Occipital lobe (tissue), 2 donors: Measurements from ENCODE around the gene ZBTB33. TPM values are rescaled to one million over a fixed set of nuclear protein-coding genes. Genes with fewer than 3 reads are reported as not detected.

Experiments
- DNase-seq: peaks from one replicate; lab custom pipeline; 2025; lab: John Stamatoyannopoulos, UW
- total RNA-seq: library from RNA; depleted of rRNA; stranded (reverse); fragments of >200 nt; gene quantifications from one replicate; pipeline ENCODE4 v1.2.3, GENCODE V29; 2014

Gene ZBTB33, protein sequence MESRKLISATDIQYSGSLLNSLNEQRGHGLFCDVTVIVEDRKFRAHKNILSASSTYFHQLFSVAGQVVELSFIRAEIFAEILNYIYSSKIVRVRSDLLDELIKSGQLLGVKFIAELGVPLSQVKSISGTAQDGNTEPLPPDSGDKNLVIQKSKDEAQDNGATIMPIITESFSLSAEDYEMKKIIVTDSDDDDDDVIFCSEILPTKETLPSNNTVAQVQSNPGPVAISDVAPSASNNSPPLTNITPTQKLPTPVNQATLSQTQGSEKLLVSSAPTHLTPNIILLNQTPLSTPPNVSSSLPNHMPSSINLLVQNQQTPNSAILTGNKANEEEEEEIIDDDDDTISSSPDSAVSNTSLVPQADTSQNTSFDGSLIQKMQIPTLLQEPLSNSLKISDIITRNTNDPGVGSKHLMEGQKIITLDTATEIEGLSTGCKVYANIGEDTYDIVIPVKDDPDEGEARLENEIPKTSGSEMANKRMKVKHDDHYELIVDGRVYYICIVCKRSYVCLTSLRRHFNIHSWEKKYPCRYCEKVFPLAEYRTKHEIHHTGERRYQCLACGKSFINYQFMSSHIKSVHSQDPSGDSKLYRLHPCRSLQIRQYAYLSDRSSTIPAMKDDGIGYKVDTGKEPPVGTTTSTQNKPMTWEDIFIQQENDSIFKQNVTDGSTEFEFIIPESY
- total RNA-seq, result 50.5 TPM

DNA sequence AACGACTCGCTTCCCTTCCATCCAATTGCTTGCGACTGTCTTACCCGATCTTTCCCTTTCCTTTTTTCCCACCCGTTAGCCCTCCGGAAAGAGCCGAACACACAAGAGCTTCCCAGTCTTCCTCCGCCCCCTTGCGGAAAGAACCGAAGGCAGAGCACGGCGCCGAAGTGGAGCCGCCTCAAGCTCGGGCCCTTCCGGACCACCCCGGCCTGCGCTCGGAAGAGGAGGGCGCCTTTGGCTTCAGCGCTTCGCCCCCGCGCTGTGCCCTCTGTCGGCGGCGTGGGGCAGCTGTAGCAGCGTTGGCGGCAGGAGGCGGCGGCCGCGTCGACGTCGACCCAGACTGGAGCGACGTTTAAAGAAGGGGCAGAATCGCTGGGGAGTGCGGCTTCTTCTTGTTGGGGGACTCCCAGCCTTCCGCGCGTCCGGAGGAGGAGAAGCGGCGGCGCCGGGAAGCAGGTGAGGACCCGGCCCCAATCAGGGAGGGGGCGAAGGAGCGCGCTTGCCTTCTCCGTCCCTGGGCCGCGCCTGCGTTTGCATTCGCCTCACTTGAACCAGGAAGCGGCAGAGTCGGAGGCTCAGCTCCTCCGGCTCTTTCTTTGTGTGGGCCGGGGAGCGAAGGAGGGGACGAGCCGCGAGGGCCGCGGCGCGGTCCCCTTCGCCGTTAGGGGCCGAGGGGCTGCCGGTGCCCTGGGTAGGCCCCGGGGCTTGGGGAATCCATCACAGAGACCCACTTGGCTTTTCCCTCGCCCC, at the start of gene ZBTB33:
ZBTB33 (plus strand) TSS at position 291 of the 750 bp plus-strand sequence. CDS start 2,604 bp downstream, outside the sequence.
- DNase-seq, result peak; percentile 76

DNA sequence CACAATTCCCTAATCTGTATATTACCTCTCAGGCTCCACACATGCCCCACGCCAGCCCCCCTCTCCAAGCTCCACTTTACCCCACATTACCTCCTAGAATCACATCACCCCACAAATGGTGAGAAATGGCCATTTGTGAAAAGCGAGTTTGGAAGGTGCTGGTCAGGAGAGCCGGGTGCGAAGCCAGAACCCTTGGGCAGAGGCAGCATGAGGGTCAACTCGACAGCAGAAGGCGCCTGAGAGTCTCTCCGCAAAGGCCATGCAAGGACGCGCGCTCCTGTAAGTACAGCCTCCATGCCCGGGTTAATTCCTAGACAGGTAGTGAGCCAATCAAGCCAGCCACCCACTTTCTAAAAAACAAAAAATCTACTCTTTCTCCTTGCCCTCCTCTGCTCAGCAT, 49.8 kb upstream of the ZBTB33 start:
- no peak for DNase-seq

DNA sequence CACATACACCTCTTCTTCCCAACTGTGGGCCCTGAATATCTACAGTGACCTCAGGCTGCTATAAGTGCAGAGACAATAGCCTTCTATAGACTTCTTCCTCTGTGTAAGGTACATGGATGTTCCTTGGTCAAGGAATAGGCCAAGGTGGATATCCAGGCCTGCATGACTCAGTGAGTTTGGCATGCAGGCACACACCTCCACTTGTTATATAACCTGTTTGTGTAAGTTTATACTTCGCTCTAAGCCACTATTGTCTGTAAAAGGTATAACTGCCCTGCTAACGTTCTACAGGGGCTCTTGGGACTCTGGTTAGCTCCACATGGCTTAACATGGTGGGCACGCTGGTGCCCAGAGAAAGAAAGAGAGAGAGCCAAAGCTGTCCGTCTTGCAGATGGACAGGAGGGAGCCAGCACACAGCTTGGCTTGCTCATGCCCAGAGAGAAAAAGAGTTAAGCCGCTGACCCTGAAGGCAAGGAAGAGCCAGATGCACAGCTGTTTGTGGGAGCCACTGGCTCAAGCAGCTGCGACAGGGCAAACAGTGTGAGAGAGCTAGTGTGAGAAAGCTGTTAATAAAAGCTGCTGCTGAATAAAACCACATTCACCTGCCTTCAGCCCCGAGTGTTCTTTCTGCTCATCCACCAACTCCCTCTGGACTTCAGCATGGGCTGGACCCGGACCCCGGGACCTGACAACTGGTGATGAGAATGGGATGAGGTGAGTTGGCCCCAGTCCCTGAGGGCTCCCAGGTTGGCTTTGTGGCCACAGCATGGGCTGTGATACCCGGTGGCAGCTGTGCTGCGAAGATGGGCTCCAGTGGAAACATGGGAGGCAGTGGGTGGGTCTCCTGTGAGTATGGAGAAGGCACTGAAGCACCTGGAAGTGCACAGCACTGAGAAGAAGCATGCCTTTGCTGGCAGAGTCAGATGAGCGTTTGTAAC, 44.5 kb upstream of the ZBTB33 start:
- DNase-seq, result no peak

DNA sequence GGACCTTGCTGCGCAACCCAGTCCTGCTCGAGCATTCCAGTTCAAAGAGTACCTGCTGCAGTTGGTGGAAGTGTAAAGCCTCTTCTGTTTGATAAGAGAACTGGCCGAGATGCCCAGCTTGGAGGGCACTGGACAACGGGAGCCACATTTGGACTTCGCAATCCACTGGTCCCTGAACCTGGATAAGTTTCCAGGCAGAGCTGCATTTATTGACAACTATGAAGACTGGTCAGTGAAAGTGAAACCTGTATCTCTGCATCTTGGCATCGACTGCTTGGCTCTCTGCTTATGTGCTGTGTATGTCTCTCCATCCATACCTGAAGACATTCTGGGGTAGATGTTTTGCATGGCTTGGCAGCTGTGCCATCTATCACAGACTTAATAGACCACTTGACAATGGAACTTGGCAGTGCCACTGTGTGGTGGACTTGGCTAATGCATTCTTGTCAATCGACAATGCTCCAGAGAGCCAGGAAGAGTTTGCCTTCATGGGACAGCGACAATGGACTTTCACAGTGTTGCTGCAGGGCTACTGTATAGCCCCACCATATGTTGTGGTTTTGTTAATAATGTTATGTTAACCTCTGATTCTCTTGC, 43.5 kb upstream of the ZBTB33 start:
- DNase-seq, result no peak

DNA sequence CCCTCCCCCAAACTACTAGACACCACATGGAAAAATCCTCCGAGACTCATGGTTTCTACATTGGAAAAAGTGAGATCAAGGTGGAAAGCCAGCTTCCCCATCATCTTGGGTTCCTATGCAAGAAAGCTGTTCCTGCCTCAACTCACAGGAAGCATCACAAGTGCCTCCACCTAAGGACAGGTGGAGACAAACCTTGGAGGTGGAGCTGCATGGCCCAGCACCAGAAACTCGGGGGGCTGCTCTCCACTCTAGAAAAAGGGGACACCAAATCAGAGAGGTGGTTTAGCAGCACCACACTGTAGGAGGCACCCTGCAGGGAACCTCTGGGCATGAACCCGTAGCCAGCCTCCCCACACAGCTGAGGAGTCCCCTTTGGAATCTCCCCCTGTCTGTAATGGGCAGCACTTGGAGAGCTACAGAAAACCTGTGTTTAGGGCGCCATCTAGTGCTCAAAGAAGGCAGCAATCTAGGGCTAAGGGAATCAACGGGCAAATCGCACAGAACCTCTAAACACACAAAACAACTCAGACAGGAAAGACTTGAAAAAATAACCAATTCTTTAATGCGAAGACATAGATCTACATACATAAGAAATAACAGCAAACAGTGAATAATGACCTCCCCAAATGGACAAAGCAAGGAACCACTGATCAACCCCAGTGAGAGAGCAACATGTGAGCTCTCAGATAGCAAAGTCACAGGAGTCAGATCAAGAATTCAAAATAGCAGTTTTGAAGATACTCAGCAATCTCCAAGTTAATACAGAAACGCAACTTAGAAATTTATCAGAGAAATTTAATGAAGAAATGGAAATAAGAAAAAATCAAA, 37.0 kb upstream of the ZBTB33 start:
- peak; percentile 5 for DNase-seq

DNA sequence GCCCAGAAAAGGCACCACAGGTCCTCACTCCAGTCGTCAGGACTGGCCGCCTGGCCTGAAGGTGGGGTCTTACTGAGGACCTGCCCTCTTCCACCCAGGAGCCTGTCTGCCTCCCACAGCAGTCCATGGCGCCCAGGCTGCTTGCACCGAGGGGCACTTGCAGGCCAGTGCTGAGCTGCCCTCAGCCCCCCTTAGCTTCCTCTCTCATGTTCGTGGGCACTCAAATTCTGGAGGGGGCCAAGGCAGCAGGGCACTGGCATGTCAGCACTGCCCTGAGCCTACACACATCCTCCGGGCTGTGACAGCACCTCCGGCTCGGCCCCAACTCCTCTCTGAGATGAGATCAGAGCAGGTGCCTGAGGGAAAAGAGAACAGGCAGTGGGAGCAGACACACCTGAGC, 27.2 kb upstream of the ZBTB33 start:
- DNase-seq, result no peak

DNA sequence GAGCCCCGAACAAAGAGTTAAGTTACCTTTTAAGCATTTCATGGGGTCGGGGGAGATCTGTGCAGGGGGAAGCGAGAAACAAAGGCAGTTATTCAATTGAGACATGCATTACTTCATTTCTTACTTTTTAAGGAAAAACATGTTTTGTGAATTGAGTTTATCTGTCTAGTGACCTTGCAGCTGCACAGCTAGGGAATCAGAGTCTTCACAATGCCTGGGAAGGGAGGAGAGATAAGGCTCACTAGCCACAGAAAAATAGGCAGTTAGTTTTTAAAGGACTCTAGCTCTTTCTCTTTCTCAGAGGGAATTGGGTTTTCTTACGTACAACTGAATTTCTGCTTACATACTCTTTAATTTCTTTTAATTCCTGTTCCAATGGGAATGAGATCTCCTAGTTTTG, 26.2 kb upstream of the ZBTB33 start:
- DNase-seq, result no peak

DNA sequence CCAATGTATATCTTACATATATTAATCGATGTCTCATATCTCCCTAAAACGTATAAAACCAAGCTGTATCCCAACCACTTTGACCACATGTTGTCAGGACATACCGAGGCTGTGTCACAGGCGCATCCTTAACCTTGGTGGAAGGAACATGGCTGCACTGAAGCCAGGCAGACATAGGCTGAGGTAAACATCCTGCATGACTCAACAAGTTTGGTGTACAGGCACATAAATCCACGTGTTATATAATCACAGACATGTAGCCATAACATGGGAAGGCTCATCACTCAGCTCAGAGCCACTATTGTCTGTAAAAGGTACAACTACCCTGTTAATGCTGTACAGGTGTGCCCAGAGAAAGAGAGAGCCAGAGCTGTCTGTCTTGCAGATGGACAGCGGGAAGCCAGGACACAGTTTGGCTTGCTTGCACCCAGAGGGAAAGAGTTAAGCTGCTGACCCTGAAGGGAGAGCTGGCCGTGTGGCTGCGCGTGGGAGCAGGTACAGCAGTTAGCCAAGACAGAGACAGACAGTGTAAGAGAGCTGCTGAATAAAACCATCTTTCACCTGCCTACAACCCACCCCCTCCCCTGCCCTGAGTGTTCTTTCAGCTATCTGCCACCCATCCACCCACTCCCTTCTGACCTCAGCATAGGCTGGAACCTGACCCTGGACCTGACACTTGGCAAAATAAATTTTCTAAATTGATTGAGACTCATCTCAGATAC, 22.3 kb upstream of the ZBTB33 start:
- no peak for DNase-seq

DNA sequence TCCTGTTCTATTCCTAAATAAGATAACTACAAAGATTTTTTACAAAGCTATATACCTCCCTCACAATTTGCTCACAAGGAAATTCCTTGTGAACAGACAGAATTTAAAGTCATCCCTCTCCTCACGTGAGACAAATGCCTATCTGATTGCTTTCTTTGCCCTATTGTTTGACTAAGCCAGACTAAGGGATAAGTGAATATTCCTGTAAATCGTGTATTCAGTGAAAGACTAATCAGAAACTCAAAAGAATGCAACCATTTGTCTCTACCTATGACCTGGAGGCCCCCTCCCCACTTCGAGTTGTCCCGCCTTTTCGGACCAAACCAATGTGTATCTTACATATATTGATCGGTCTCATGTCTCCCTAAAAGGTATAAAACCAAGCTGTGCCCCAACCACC, 15.3 kb upstream of the ZBTB33 start:
- no peak for DNase-seq

DNA sequence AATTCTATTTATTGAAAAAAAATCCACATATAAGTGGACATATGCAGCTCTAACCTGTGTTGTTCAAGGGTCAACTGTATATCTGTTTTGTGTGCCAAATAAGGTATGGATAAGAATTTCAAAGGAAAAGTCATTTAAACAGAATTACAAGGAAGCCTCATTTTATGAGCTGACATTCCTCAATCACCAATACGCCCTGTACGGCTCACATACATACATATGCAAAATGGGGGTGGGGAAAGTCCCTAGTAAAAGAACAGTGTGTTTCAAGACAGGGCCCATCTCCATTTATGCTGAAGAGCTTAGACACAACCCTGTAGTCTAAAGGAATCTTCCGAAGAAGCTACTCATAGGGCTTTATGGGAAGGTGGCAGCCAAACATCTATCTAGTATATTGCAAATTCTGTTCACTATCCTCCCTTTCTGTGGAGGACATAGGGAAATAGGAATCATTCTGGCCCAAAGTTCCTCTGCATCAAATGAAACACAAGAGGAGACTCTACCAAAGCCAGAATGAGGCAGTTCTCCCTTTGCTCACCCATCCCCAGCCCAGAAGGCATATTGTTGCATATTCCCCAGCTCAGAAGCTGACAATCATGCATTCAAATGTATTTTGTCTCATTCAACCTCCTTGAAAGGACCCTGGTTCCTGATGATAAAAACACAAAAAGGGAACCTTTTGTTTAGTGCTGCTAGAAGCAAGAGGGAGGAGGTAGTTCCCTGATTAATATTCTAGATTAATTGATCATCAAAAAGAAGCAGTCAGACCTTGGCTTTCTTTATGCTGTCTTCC, 13.7 kb upstream of the ZBTB33 start:
- DNase-seq, result no peak

DNA sequence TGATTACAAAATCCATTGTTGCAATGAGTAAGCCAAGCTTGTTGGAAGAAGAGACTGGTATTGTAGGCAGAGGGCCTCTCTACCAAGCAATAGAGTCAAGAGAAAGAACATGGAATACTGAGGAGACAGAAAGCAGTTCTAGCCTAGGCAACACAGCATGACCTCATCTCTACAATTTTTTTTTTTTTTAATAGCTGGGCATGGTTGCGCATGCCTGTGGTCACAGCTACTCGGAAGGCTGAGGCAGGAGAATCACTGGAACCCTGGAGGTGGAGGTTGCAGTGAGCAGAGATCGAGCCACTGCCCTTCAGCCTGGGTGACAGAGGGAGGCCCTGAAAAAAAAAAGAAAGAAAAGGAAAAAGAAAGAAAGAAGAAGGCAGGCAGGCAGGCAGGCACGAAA, 11.7 kb upstream of the ZBTB33 start:
- no peak for DNase-seq

DNA sequence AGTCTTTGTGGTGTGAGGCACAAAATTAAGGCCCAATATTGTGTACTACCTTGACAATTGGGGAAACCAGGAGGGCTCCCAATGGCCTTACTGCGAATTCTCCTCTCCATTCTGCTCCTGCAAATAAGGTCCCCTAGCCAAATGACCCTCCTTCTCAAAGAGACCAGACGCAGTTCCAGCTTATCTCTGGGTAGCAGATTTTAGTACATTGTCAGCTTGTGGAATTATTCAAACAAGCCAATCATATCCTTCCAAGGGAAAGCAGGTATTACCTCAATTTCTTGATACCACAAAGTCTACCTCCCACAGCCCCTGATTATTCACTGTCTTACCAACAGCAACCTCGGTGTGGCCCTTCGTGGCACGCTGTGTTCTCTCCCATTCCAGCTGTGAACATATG, 7.8 kb upstream of the ZBTB33 start:
- DNase-seq, result no peak

DNA sequence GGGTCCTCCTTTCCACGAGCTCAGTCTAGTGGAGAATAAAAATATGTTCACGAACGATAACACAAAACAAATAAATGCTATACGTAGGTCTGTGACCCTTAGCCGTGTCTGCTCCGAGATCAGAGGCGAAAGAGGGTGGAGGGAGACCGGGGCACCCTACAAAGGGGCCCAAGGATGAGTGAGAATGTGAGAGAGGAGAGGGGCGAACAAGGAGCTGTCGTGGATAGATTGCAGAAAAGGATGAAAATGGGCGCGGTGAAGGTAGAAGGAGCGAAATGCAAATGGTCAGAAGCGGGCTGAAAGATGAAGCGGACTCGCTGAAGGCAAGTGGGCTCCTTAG, 6.2 kb upstream of the ZBTB33 start:
- no peak for DNase-seq

DNA sequence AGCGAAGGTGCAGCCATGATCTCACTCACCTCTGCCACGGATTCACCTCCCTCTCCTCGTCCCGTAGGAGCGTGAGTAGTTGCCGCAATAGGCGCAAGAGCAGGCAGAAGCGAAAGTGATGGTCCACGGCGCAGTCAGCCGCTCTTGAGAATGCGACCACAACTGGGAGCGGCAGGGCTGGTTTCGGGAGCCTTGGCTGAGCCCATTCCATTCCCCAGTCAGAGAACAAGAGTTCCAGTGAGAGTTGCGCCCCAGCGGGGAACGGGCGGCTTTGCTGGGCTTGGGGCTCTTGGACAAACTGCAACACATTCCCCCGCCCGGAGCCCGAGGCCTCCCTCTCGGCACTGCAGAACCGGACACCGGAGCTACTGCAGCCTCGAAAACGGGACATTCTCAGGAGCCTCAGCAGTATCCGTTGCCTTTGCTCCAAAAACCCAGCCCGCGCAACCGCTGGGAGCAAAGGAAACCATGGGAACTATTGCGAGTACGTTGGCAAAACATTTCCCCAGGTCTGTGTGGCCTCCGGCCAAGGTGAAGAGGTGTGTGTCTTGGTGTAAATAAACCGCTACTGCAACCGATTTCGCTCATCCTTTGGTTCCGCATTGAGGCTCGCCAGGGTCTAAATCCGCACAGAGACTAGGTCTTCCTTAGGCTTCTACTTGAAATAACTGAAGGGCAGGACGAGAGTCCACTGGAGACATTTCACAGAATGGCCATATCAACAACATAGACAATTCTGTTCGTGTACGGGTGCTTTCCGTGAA, 5.7 kb upstream of the ZBTB33 start:
- DNase-seq, result peak; percentile 26

DNA sequence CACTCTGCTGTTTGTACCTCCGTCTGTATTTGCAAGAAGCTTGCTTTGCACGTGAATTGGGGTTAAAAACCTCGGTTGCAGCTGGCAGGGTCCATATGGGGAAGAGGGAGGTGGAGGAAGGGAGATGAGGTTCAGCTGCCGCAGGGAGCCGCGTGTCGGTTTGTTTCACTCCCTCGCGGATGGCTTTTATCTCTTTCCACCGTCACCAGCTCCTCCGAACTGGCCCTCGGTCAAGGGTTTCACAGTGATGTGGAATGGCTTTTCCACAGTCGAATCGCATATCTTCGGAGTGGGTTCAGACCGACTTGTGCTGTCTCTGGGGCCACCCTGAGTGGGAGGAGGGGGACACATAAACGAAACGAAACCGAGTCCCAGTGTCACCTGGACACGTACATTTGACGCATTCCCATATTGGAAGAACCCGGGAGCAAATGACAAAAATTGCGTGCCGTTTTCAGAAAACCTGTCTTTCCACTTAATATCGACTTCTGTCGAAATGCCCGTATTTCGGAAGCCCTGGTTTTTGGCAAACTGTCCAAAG, 929 bp downstream of the ZBTB33 start:
- no peak for DNase-seq

DNA sequence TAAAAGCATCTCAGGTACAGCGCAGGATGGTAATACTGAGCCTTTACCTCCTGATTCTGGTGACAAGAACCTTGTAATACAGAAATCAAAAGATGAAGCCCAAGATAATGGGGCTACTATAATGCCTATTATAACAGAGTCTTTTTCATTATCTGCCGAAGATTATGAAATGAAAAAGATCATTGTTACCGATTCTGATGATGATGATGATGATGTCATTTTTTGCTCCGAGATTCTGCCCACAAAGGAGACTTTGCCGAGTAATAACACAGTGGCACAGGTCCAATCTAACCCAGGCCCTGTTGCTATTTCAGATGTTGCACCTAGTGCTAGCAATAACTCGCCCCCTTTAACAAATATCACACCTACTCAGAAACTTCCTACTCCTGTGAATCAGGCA, 3.2 kb downstream of the ZBTB33 start:
- no peak for DNase-seq

DNA sequence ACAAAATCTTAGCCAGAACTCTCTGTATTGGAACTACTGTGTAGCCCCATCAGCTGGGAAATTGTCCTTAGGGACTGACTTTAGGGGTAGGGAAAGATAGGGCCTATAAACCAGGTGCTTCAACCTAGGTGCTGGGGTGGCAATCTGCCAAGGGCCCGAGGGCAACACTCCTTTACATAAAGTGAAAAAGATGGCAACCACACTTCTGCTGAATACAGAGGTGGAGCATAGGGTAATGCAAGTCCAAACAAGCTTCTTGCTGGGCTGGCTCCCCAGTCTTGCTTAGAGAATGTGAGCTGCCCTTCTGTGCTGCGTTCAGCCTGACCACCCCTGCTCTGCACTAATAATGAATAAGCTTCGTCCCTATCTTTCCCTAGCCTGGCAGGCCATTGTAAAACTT, 9.8 kb downstream of the ZBTB33 start:
- no peak for DNase-seq
